Subcutaneous adipose tissue (tissue), 4 donors: ENCODE measurements around the gene RNFT2. TPM values are rescaled to one million over a fixed set of nuclear protein-coding genes. Genes with fewer than 3 reads are reported as not detected.

Experiments
- CTCF ChIP-seq: fragments of 450-650 bp; IDR thresholded peaks from one replicate; pipeline ENCODE4 v1.5.1; 2016; ENCODE audit warnings: low read depth, mild to moderate bottlenecking, control low read depth, antibody characterized with exemption, moderate library complexity
- total RNA-seq, 4 donors: library from RNA; depleted of rRNA; stranded (reverse); fragments of >200 nt; gene quantifications; one replicate each; pipeline ENCODE4 v1.1.0, GENCODE V29; 2016

Gene RNFT2
- total RNA-seq, 4 donors from 2014 or later: 0.49 to 2.6 (median 1.2) TPM

GRCh38 chr12:116813271-116814041 lies 75.3 kb downstream of the RNFT2 start:
- TF ChIP-seq CTCF: no peak

- no peak for TF ChIP-seq CTCF
These were observed 80.3 kb downstream of the RNFT2 start for GRCh38 chr12:116818341-116818856.

- TF ChIP-seq CTCF: no peak
These were observed 81.1 kb downstream of the RNFT2 start for GRCh38 chr12:116818948-116819832.

- no peak for TF ChIP-seq CTCF
These were observed 82.0 kb downstream of the RNFT2 start for GRCh38 chr12:116820064-116820656.

GRCh38 chr12:116821291-116821690 lies 83.2 kb downstream of the RNFT2 start:
- TF ChIP-seq CTCF: no peak

- TF ChIP-seq CTCF: no peak
These were observed 89.3 kb downstream of the RNFT2 start for GRCh38 chr12:116827432-116827831.
